ENCODE results near the gene STRIP2. TPM values are rescaled to one million over a fixed set of nuclear protein-coding genes. Genes with fewer than 3 reads are reported as not detected.

STRIP2 gene
- total RNA-seq, 2 donors from 2014 or later, result 73.5 to 79.2 TPM

GRCh38 chr7:129494041-129494440, 59.8 kb downstream of the STRIP2 start:
- H3K9me3 Mint-ChIP-seq, result no peaks in the 10 kb centered on the region
- DNase-seq, result peak; percentile 29 to 32
- peak overlapping the region in 1 of 2 donors; percentile 43 for H3K4me3 Mint-ChIP-seq
- ATAC-seq (replicated peaks in 1 of 2), result peak; percentile 89
- peak overlapping the region; percentile 44 for H3K27ac Mint-ChIP-seq
- H3K27me3 Mint-ChIP-seq (ENCODE audit: low read depth), result peaks cover 6% of the 10 kb centered on the region
- H3K4me1 Mint-ChIP-seq (ENCODE audit: low read depth), result peaks cover 33% of the 10 kb centered on the region
- peaks cover 2 to 6% of the 10 kb centered on the region in 2 donors for H3K36me3 Mint-ChIP-seq (ENCODE audit: insufficient read depth in 2 of 2)

GRCh38 chr7:129495987-129496386, 61.8 kb downstream of the STRIP2 start:
- Mint-ChIP-seq H3K4me1 (ENCODE audit: low read depth) (peaks cover 35% of the 10 kb centered on the region), H3K9me3 (no peaks in the 10 kb centered on the region), H3K4me3 (no peak overlapping the region), H3K36me3 (ENCODE audit: insufficient read depth in 2 of 2) (peaks cover 0 to 4% of the 10 kb centered on the region in 2 donors), H3K27me3 (ENCODE audit: low read depth) (peaks cover 6% of the 10 kb centered on the region), H3K27ac (no peak overlapping the region)
- DNase-seq (no peak), ATAC-seq (replicated peaks in 1 of 2) (no peak)

GRCh38 chr7:129496653-129497052, 62.4 kb downstream of the STRIP2 start:
- peaks cover 0 to 2% of the 10 kb centered on the region in 2 donors for H3K36me3 Mint-ChIP-seq (ENCODE audit: insufficient read depth in 2 of 2)
- H3K27ac Mint-ChIP-seq, result no peak overlapping the region
- peaks cover 41% of the 10 kb centered on the region for H3K4me1 Mint-ChIP-seq (ENCODE audit: low read depth)
- ATAC-seq (replicated peaks in 1 of 2) (no peak), DNase-seq (no peak)
- no peaks in the 10 kb centered on the region for H3K9me3 Mint-ChIP-seq
- H3K4me3 Mint-ChIP-seq, result no peak overlapping the region
- peaks cover 6% of the 10 kb centered on the region for H3K27me3 Mint-ChIP-seq (ENCODE audit: low read depth)

- Mint-ChIP-seq H3K4me1 (ENCODE audit: low read depth) (peaks cover 42% of the 10 kb centered on the region), H3K27ac (no peak overlapping the region), H3K27me3 (ENCODE audit: low read depth) (peaks cover 6% of the 10 kb centered on the region), H3K9me3 (no peaks in the 10 kb centered on the region), H3K4me3 (no peak overlapping the region), H3K36me3 (ENCODE audit: insufficient read depth in 2 of 2) (peaks cover 0 to 2% of the 10 kb centered on the region in 2 donors)
- DNase-seq, result no peak
- ATAC-seq (replicated peaks in 1 of 2), result no peak
These were observed 62.9 kb downstream of the STRIP2 start for GRCh38 chr7:129497156-129497555.

- Mint-ChIP-seq H3K27me3 (ENCODE audit: low read depth) (peaks cover 7% of the 10 kb centered on the region), H3K4me1 (ENCODE audit: low read depth) (peaks cover 37% of the 10 kb centered on the region), H3K9me3 (no peaks in the 10 kb centered on the region), H3K27ac (no peak overlapping the region), H3K4me3 (no peak overlapping the region), H3K36me3 (ENCODE audit: insufficient read depth in 2 of 2) (no peaks in the 10 kb centered on the region)
- ATAC-seq (replicated peaks in 1 of 2) (no peak), DNase-seq (no peak)
These were observed 63.8 kb downstream of the STRIP2 start for GRCh38 chr7:129498021-129498420.

- H3K4me1 Mint-ChIP-seq (ENCODE audit: low read depth), result peaks cover 39% of the 10 kb centered on the region
- ATAC-seq (replicated peaks in 1 of 2) (no peak), DNase-seq (no peak)
- H3K36me3 Mint-ChIP-seq (ENCODE audit: insufficient read depth in 2 of 2), result no peaks in the 10 kb centered on the region
- no peak overlapping the region for H3K27ac Mint-ChIP-seq
- H3K9me3 Mint-ChIP-seq, result no peaks in the 10 kb centered on the region
- H3K4me3 Mint-ChIP-seq, result no peak overlapping the region
- peaks cover 13% of the 10 kb centered on the region for H3K27me3 Mint-ChIP-seq (ENCODE audit: low read depth)
These were observed 65.8 kb downstream of the STRIP2 start for GRCh38 chr7:129499999-129500398.

- DNase-seq (peak; percentile 91 to 94), ATAC-seq (replicated peaks in 1 of 2) (peak; percentile 97 to 98)
- Mint-ChIP-seq H3K4me1 (ENCODE audit: low read depth) (peaks cover 23% of the 10 kb centered on the region), H3K4me3 (peak within 1 kb of the TSS; percentile 62 to 83), H3K9me3 (no peaks in the 10 kb centered on the region), H3K27ac (peak within 1 kb of the TSS; percentile 70), H3K36me3 (ENCODE audit: insufficient read depth in 2 of 2) (no peaks in the 10 kb centered on the region), H3K27me3 (ENCODE audit: low read depth) (peaks cover 9% of the 10 kb centered on the region)
These were observed 67.8 kb downstream of the STRIP2 start, which contains the start of gene SMKR1 for GRCh38 chr7:129501760-129502707. Gene SMKR1, plus strand, starts transcription at chr7:129502531. Its CDS starts 294 bp downstream, at chr7:129502825.

GRCh38 chr7:129502708-129503685, 68.8 kb downstream of the STRIP2 start:
- ATAC-seq (replicated peaks in 1 of 2), result peak; percentile 5 to 20

GRCh38 chr7:129503725-129504124, 69.5 kb downstream of the STRIP2 start:
- Mint-ChIP-seq H3K27ac (no peak overlapping the region), H3K9me3 (no peaks in the 10 kb centered on the region)
- no peak for ATAC-seq (replicated peaks in 1 of 2)

More at GRCh38 chr7:129502708-129503685, 68.8 kb downstream of the STRIP2 start:
- H3K27ac Mint-ChIP-seq, result peak overlapping the region; percentile 55
- H3K36me3 Mint-ChIP-seq (ENCODE audit: insufficient read depth in 2 of 2), result no peaks in the 10 kb centered on the region
- H3K4me1 Mint-ChIP-seq (ENCODE audit: low read depth), result peaks cover 21% of the 10 kb centered on the region
- H3K9me3 Mint-ChIP-seq, result no peaks in the 10 kb centered on the region
- peak overlapping the region; percentile 62 to 83 for H3K4me3 Mint-ChIP-seq
- DNase-seq, result peak in 1 of 2 donors; percentile 28
- peaks cover 7% of the 10 kb centered on the region for H3K27me3 Mint-ChIP-seq (ENCODE audit: low read depth)

GRCh38 chr7:129512192-129512591, 78.0 kb downstream of the STRIP2 start:
- Mint-ChIP-seq H3K4me1 (ENCODE audit: low read depth) (peaks cover 7% of the 10 kb centered on the region), H3K9me3 (no peaks in the 10 kb centered on the region), H3K27me3 (ENCODE audit: low read depth) (no peaks in the 10 kb centered on the region), H3K4me3 (no peak overlapping the region), H3K27ac (no peak overlapping the region), H3K36me3 (ENCODE audit: insufficient read depth in 2 of 2) (no peaks in the 10 kb centered on the region)
- no peak for ATAC-seq (replicated peaks in 1 of 2)
- no peak for DNase-seq

More at GRCh38 chr7:129503725-129504124, 69.5 kb downstream of the STRIP2 start:
- Mint-ChIP-seq H3K4me1 (ENCODE audit: low read depth) (peaks cover 21% of the 10 kb centered on the region), H3K36me3 (ENCODE audit: insufficient read depth in 2 of 2) (no peaks in the 10 kb centered on the region), H3K27me3 (ENCODE audit: low read depth) (peaks cover 7% of the 10 kb centered on the region), H3K4me3 (peak overlapping the region; percentile 62 to 83)
- DNase-seq, result no peak

GRCh38 chr7:129513546-129513945, 79.3 kb downstream of the STRIP2 start:
- Mint-ChIP-seq H3K9me3 (no peaks in the 10 kb centered on the region), H3K4me3 (no peak overlapping the region), H3K4me1 (ENCODE audit: low read depth) (peaks cover 7% of the 10 kb centered on the region), H3K27ac (no peak overlapping the region), H3K27me3 (ENCODE audit: low read depth) (no peaks in the 10 kb centered on the region), H3K36me3 (ENCODE audit: insufficient read depth in 2 of 2) (no peaks in the 10 kb centered on the region)
- ATAC-seq (replicated peaks in 1 of 2) (no peak), DNase-seq (no peak)

GRCh38 chr7:129514683-129515082, 80.5 kb downstream of the STRIP2 start:
- no peaks in the 10 kb centered on the region for H3K36me3 Mint-ChIP-seq (ENCODE audit: insufficient read depth in 2 of 2)
- ATAC-seq (replicated peaks in 1 of 2), result peak in 1 of 2 donors; percentile 22
- peaks cover 3% of the 10 kb centered on the region for H3K27me3 Mint-ChIP-seq (ENCODE audit: low read depth)

More at GRCh38 chr7:129514683-129515082, 80.5 kb downstream of the STRIP2 start:
- Mint-ChIP-seq H3K4me1 (ENCODE audit: low read depth) (peaks cover 7% of the 10 kb centered on the region), H3K9me3 (no peaks in the 10 kb centered on the region), H3K4me3 (no peak overlapping the region), H3K27ac (no peak overlapping the region)
- DNase-seq, result no peak

All from activated T-cell treated with anti-CD3 and anti-CD28 coated beads, Interleukin-2, amount 50 U/mL, for 72 hours (primary cell).